ENCODE results near the gene REV1. TPM values are rescaled to one million over a fixed set of nuclear protein-coding genes. Genes with fewer than 3 reads are reported as not detected.
"Not testable (repeated sequence)": the region's sequence is repeated elsewhere in the genome, so short reads cannot be mapped to it uniquely, and the experiment has no call there.

REV1 gene
- 34.1 TPM for polyA plus RNA-seq (ENCODE audit: insufficient read length)

GRCh38 chr2:99489761-99490622 is at the start of gene REV1:
Gene REV1, minus strand, starts transcription at chr2:99490017. Its CDS starts 25,042 bp downstream, at chr2:99464975.
- peak; percentile 89 for DNase-seq (ENCODE audit: low read depth)

GRCh38 chr2:99537910-99538485 is 48.2 kb upstream of the REV1 start:
- DNase-seq (ENCODE audit: low read depth): no peak

- no peak for DNase-seq (ENCODE audit: low read depth)
Observed at GRCh38 chr2:99524056-99524455, 34.2 kb upstream of the REV1 start.

- DNase-seq (ENCODE audit: low read depth): no peak
Observed at GRCh38 chr2:99522157-99522556, 32.3 kb upstream of the REV1 start.

GRCh38 chr2:99520813-99521212 is 31.0 kb upstream of the REV1 start:
- DNase-seq (ENCODE audit: low read depth): no peak

- DNase-seq (ENCODE audit: low read depth): no peak
Observed at GRCh38 chr2:99520195-99520594, 30.4 kb upstream of the REV1 start.

- no peak for DNase-seq (ENCODE audit: low read depth)
Observed at GRCh38 chr2:99514357-99514756, 24.5 kb upstream of the REV1 start.

GRCh38 chr2:99512181-99512591 is 22.4 kb upstream of the REV1 start:
- DNase-seq (ENCODE audit: low read depth): peak; percentile 48

GRCh38 chr2:99509387-99509786 is 19.6 kb upstream of the REV1 start:
- no peak for DNase-seq (ENCODE audit: low read depth)

GRCh38 chr2:99507937-99508818 is 18.4 kb upstream of the REV1 start:
- DNase-seq (ENCODE audit: low read depth): no peak

- DNase-seq (ENCODE audit: low read depth): no peak
Observed at GRCh38 chr2:99504844-99505584, 15.2 kb upstream of the REV1 start.

- DNase-seq (ENCODE audit: low read depth): not testable (repeated sequence)
Observed at GRCh38 chr2:99503662-99504416, 14.0 kb upstream of the REV1 start.

GRCh38 chr2:99496021-99496420 is 6.2 kb upstream of the REV1 start:
- no peak for DNase-seq (ENCODE audit: low read depth)

- DNase-seq (ENCODE audit: low read depth): no peak
Observed at GRCh38 chr2:99495115-99495860, 5.5 kb upstream of the REV1 start.

- no peak for DNase-seq (ENCODE audit: low read depth)
Observed at GRCh38 chr2:99492721-99493120, 2.9 kb upstream of the REV1 start.

GRCh38 chr2:99490623-99491461 is 1.0 kb upstream of the REV1 start:
- DNase-seq (ENCODE audit: low read depth): no peak

GRCh38 chr2:99489063-99489760 is 605 bp downstream of the REV1 start:
- no peak for DNase-seq (ENCODE audit: low read depth)

- DNase-seq (ENCODE audit: low read depth): no peak
Observed at GRCh38 chr2:99488539-99489062, 1.2 kb downstream of the REV1 start.

Data from forelimb muscle (tissue), 1 donor.